ENCODE data around the gene TTC22. TPM values are rescaled to one million over a fixed set of nuclear protein-coding genes. Genes with fewer than 3 reads are reported as not detected.
"Not testable (repeated sequence)": the region's sequence is repeated elsewhere in the genome, so short reads cannot be mapped to it uniquely, and the experiment has no call there.

The TTC22 gene
- total RNA-seq, 1 donor from 2014 or later = 5.7 TPM

- DNase-seq (ENCODE audit: low read depth) = no peak
- TF ChIP-seq CTCF (IDR thresholded peaks at IDR 0.05; ENCODE audit: insufficient read depth, low read length, poor library complexity, severe bottlenecking) = no peak
- H3K4me3 ChIP-seq (ENCODE audit: low read depth, low read length) = no peak overlapping the region
- H3K36me3 ChIP-seq (ENCODE audit: control insufficient read depth, insufficient read depth, low read length) = no peaks in the 10 kb centered on the region
- peaks cover 21% of the 10 kb centered on the region for H3K27me3 ChIP-seq (ENCODE audit: control insufficient read depth, insufficient read depth, low read length)
Measured at GRCh38 chr1:54782156-54782555, 19.0 kb downstream of the TTC22 start.

- Histone ChIP-seq H3K4me3 (ENCODE audit: low read depth, low read length) (no peak overlapping the region), H3K27me3 (ENCODE audit: control insufficient read depth, insufficient read depth, low read length) (peaks cover 21% of the 10 kb centered on the region), H3K36me3 (ENCODE audit: control insufficient read depth, insufficient read depth, low read length) (no peaks in the 10 kb centered on the region)
- DNase-seq (ENCODE audit: low read depth) = no peak
- no peak for TF ChIP-seq CTCF (IDR thresholded peaks at IDR 0.05; ENCODE audit: insufficient read depth, low read length, poor library complexity, severe bottlenecking)
Measured at GRCh38 chr1:54781023-54781723, 19.9 kb downstream of the TTC22 start.

- peaks cover 20% of the 10 kb centered on the region for H3K27me3 ChIP-seq (ENCODE audit: control insufficient read depth, insufficient read depth, low read length)
- TF ChIP-seq CTCF (IDR thresholded peaks at IDR 0.05; ENCODE audit: insufficient read depth, low read length, poor library complexity, severe bottlenecking) = no peak
- H3K36me3 ChIP-seq (ENCODE audit: control insufficient read depth, insufficient read depth, low read length) = no peaks in the 10 kb centered on the region
- DNase-seq (ENCODE audit: low read depth) = no peak
- H3K4me3 ChIP-seq (ENCODE audit: low read depth, low read length) = no peak overlapping the region
Measured at GRCh38 chr1:54777431-54777830, 23.7 kb downstream of the TTC22 start.

GRCh38 chr1:54777011-54777410 lies 24.1 kb downstream of the TTC22 start:
- Histone ChIP-seq H3K4me3 (ENCODE audit: low read depth, low read length) (no peak overlapping the region), H3K36me3 (ENCODE audit: control insufficient read depth, insufficient read depth, low read length) (no peaks in the 10 kb centered on the region), H3K27me3 (ENCODE audit: control insufficient read depth, insufficient read depth, low read length) (peaks cover 16% of the 10 kb centered on the region)
- TF ChIP-seq CTCF (IDR thresholded peaks at IDR 0.05; ENCODE audit: insufficient read depth, low read length, poor library complexity, severe bottlenecking) = no peak
- no peak for DNase-seq (ENCODE audit: low read depth)

GRCh38 chr1:54775828-54776721 lies 25.0 kb downstream of the TTC22 start:
- not testable (repeated sequence) for H3K36me3 ChIP-seq (ENCODE audit: control insufficient read depth, insufficient read depth, low read length); H3K4me3 ChIP-seq (ENCODE audit: low read depth, low read length); H3K27me3 ChIP-seq (ENCODE audit: control insufficient read depth, insufficient read depth, low read length); DNase-seq (ENCODE audit: low read depth)

GRCh38 chr1:54774820-54775498 lies 26.2 kb downstream of the TTC22 start:
- no peaks in the 10 kb centered on the region for H3K27me3 ChIP-seq (ENCODE audit: control insufficient read depth, insufficient read depth, low read length)
- no peak for DNase-seq (ENCODE audit: low read depth)
- TF ChIP-seq CTCF (IDR thresholded peaks at IDR 0.05; ENCODE audit: insufficient read depth, low read length, poor library complexity, severe bottlenecking) = no peak
- H3K4me3 ChIP-seq (ENCODE audit: low read depth, low read length) = no peak overlapping the region
- H3K36me3 ChIP-seq (ENCODE audit: control insufficient read depth, insufficient read depth, low read length) = no peaks in the 10 kb centered on the region

Data from kidney epithelial cell (primary cell).